Adrenal gland (tissue), 5 donors: Measurements from ENCODE around the gene BCL11B.

Experiments used
- CTCF ChIP-seq, 6 experiments: fragments of 450-650 bp in 4 of 6; fragments of 200-600 bp in 2 of 6; sonication (generic) in 1 of 6; IDR thresholded peaks; 1 replicate in 5 of 6; 2 replicates in 1 of 6; pipeline versions ENCODE4 v1.5.1 to v1.8.0; 2016 to 2021; ENCODE audit warnings: antibody characterized with exemption in 6 of 6, mild to moderate bottlenecking in 2 of 6, moderate library complexity in 1 of 6
- POLR2A ChIP-seq, 2 donors: fragments of 450-650 bp; IDR thresholded peaks; one replicate each; pipeline ENCODE4 v1.6.1; 2017; ENCODE audit warnings: antibody characterized with exemption in 2 of 2, mild to moderate bottlenecking in 2 of 2, moderate library complexity in 1 of 2
- donor health status: DM: no; HTN: no; CAD: no.

DNA sequence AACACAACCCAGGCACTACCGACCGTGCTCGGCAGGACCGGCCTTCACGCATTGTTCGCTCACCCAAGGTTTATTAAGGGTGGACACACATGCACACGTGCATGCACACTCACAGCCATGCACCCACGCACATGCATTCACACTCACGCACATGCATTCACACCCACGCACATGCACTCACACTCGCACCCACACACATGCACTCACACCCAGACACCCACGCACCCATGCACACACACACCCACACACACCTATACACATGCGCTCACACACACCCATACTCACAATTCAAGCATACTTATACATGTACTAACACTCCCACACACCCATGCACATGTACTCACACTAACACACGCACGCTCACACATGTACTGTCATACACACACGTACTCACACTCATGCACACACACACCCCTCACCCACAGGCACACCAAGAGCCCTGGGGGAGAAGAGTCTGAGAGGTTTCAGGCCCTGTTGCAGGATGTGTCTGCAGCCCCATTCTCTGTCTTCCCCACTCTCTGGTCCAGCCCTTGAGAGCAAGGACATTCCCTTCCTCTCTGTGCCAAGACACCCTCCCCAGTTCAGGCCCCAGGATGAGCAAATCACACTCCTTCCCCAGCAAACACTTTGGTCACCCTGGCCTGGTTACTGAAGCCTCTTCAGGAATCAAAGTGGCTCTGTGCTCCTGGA lies 49.4 kb upstream of the BCL11B start:
- TF ChIP-seq POLR2A (IDR thresholded peaks at IDR 0.05) (no peak), CTCF (IDR thresholded peaks at IDR 0.05) (no peak)
